ENCODE data around the gene CADPS. TPM values are rescaled to one million over a fixed set of nuclear protein-coding genes. Genes with fewer than 3 reads are reported as not detected.

CADPS gene
- total and polyA plus RNA-seq, 2 of the 4 experiments (the other 2 are of a cell fraction) = not detected

GRCh38 chr3:62375655-62376453, 499.4 kb downstream of the CADPS start:
- CTCF ChIA-PET = no interaction called here
- BruUV-seq (replicated peaks) = no TSS peak

More at GRCh38 chr3:62375655-62376453, 499.4 kb downstream of the CADPS start:
- Histone ChIP-seq H3K4ac (ENCODE audit: low read depth, low read length) (no peak overlapping the region), H3K27me3 (ENCODE audit: control insufficient read depth, insufficient read depth, low read length) (peaks cover 88% of the 10 kb centered on the region), H4K5ac (ENCODE audit: low read depth, low read length) (no peak overlapping the region), H3K79me1 (ENCODE audit: low read depth in 1 of 2, low read length in 2 of 2) (no peaks in the 10 kb centered on the region), H3K27ac (ENCODE audit: insufficient read depth, low read length) (no peak overlapping the region), H3K4me1 (ENCODE audit: control insufficient read depth, insufficient read depth, low read length) (no peaks in the 10 kb centered on the region), H3K9ac (ENCODE audit: low read depth, low read length) (no peak overlapping the region), H2BK15ac (ENCODE audit: low read depth, low read length) (no peak overlapping the region), H2BK20ac (ENCODE audit: low read depth, low read length) (no peak overlapping the region), H3K4me2 (ENCODE audit: low read depth, low read length) (no peak overlapping the region), H2BK5ac (ENCODE audit: low read depth, low read length, poor library complexity, severe bottlenecking) (no peak overlapping the region), H2AK5ac (ENCODE audit: low read depth, low read length) (no peak overlapping the region), H3K4me3 (ENCODE audit: insufficient read depth, low read depth, low read length) (no peak overlapping the region), H3K56ac (ENCODE audit: extremely low read depth, insufficient read depth, low read length) (no peak overlapping the region), H2AFZ (replicated peaks; ENCODE audit: low read length, poor library complexity) (no peak overlapping the region), H2AK9ac (replicated peaks; ENCODE audit: low read depth, low read length, poor library complexity) (no peak overlapping the region), H3K36me3 (ENCODE audit: control insufficient read depth, insufficient read depth, low read length) (no peaks in the 10 kb centered on the region), H3K18ac (ENCODE audit: low read depth, low read length) (no peak overlapping the region), H3K9me3 (ENCODE audit: control insufficient read depth, insufficient read depth, low read length) (peaks cover 6% of the 10 kb centered on the region), H4K20me1 (ENCODE audit: insufficient read depth, low read length) (no peaks in the 10 kb centered on the region; the same call in 1 of the 2 replicates), H3K14ac (replicated peaks; ENCODE audit: low read depth, low read length) (no peak overlapping the region), H2BK120ac (ENCODE audit: low read depth, low read length) (no peak overlapping the region), H4K8ac (ENCODE audit: low read depth in 2 of 2, low read length in 2 of 2) (no peak overlapping the region), H3K23ac (ENCODE audit: low read depth, low read length) (no peak overlapping the region), H3K9me1 (ENCODE audit: insufficient read depth, low read length) (no peaks in the 10 kb centered on the region), H4K91ac (ENCODE audit: insufficient read depth, low read depth, low read length) (no peak overlapping the region)
- TF ChIP-seq RAD21 (IDR thresholded peaks at IDR 0.05; ENCODE audit: low read length) = no peak
- no peak for TF ChIP-seq MXI1 (IDR thresholded peaks at IDR 0.05; ENCODE audit: borderline replicate concordance, low read depth, low read length)
- no peak for TF ChIP-seq SMC3 (IDR thresholded peaks at IDR 0.05; ENCODE audit: low read depth, low read length)
- TF ChIP-seq CHD1 (IDR thresholded peaks at IDR 0.05; ENCODE audit: low read depth, low read length) = no peak
- no peak for TF ChIP-seq POLR2A (IDR thresholded peaks at IDR 0.05; ENCODE audit: low read depth, low read length)
- no peak for TF ChIP-seq CTCF (conservative IDR thresholded peaks at IDR 0.05; ENCODE audit: low read depth, low read length)
- TF ChIP-seq FOS (IDR thresholded peaks at IDR 0.05; ENCODE audit: low read depth, low read length) = no peak
- TF ChIP-seq RCOR1 (IDR thresholded peaks at IDR 0.05; ENCODE audit: insufficient replicate concordance, low read length) = no peak
- no peak for TF ChIP-seq CEBPB (IDR thresholded peaks at IDR 0.05; ENCODE audit: low read depth, low read length)
- TF ChIP-seq ELK1 (IDR thresholded peaks at IDR 0.05; ENCODE audit: borderline replicate concordance, low read depth, low read length) = no peak
- no peak for TF ChIP-seq MAFK (IDR thresholded peaks at IDR 0.05; ENCODE audit: low read depth, low read length)
- no peak for TF ChIP-seq MAZ (IDR thresholded peaks at IDR 0.05; ENCODE audit: borderline replicate concordance, low read depth, low read length)
- dilution Hi-C loops (cut with HindIII; ENCODE audit: low sequenced_read_pairs, unreplicated experiment) = no loop called here
- in situ Hi-C loops (cut with MboI; ENCODE audit: low sequenced_read_pairs) = no loop called here
- POLR2A ChIA-PET (ENCODE audit: unreplicated experiment) = no interaction called here
- WGBS, 2 experiments (ENCODE audit: extremely low coverage in 2 of 2, insufficient read length in 1 of 2) = 0% methylated on average over 3 of the region's 14 CpGs; no CpG with 5 or more reads in 1 of the 2 experiments
- ATAC-seq (ENCODE audit: low read depth) (no peak), DNase-seq (no peak)
- intact Hi-C loops (cut with micrococcal nuclease) = no loop called here
